Osteoblast (primary cell): ENCODE data around the gene ONECUT1. TPM values are rescaled to one million over a fixed set of nuclear protein-coding genes. Genes with fewer than 3 reads are reported as not detected.

Experiments
- DNase-seq: peaks from one replicate; pipeline ENCODE4 v3.0.0; 2011; ENCODE audit warnings: low spot score, mixed read lengths; ENCODE audit not compliant: insufficient read length; ENCODE audit errors: missing footprints
- H2AFZ ChIP-seq: 2 replicates; pipeline ENCODE4 v1.6.0; 2011; ENCODE audit warnings: mild to moderate bottlenecking, low read length
- H3K27ac ChIP-seq: 2 replicates; pipeline ENCODE4 v1.5.1; 2011; ENCODE audit warnings: mild to moderate bottlenecking, low read depth, low read length, moderate library complexity
- H3K27me3 ChIP-seq: 2 replicates; pipeline ENCODE4 v1.6.0; 2012; ENCODE audit warnings: mild to moderate bottlenecking, control low read depth, inconsistent platforms, low read length, moderate library complexity; ENCODE audit not compliant: insufficient read depth
- H3K36me3 ChIP-seq: 2 replicates; pipeline ENCODE4 v1.5.1; 2011; ENCODE audit warnings: mild to moderate bottlenecking, low read length, control low read depth, moderate library complexity; ENCODE audit not compliant: insufficient read depth
- H3K4me1 ChIP-seq: 2 replicates; pipeline ENCODE4 v1.5.1; 2011; ENCODE audit warnings: mild to moderate bottlenecking, low read length, control low read depth, moderate library complexity; ENCODE audit not compliant: insufficient read depth
- H3K4me2 ChIP-seq: 2 replicates; pipeline ENCODE4 v1.6.0; 2011; ENCODE audit warnings: mild to moderate bottlenecking, low read length; ENCODE audit not compliant: insufficient read depth
- H3K4me3 ChIP-seq: fragments of 200-600 bp; sonication (generic); 3 replicates; pipeline ENCODE4 v1.5.1; 2012; ENCODE audit warnings: mild to moderate bottlenecking, low read length, inconsistent platforms; ENCODE audit not compliant: insufficient read depth
- H3K79me2 ChIP-seq: 2 replicates; pipeline ENCODE4 v1.6.0; 2012; ENCODE audit warnings: mild to moderate bottlenecking, low read length, control low read depth, inconsistent platforms; ENCODE audit not compliant: insufficient read depth
- H3K9me3 ChIP-seq: 2 replicates; pipeline ENCODE4 v1.5.1; 2011; ENCODE audit warnings: low read depth, low read length, control low read depth
- H4K20me1 ChIP-seq: 2 replicates; pipeline ENCODE4 v1.6.0; 2012; ENCODE audit warnings: mild to moderate bottlenecking, low read length, control low read depth; ENCODE audit not compliant: insufficient read depth
- CTCF ChIP-seq: IDR thresholded peaks from 2 replicates; pipeline ENCODE4 v1.5.1; 2011; ENCODE audit warnings: mild to moderate bottlenecking, low read depth, low read length, moderate library complexity; ENCODE audit errors: extremely low read depth
- total RNA-seq: library from RNA; depleted of rRNA; stranded (reverse); fragments of >200 nt; gene quantifications from 2 replicates; pipeline ENCODE4 v1.2.3, GENCODE V29; 2012

The ONECUT1 gene
- total RNA-seq, 1 donor: not detected

- Histone ChIP-seq H3K79me2 (no peaks in the 10 kb centered on the region), H3K27me3 (no peaks in the 10 kb centered on the region), H3K9me3 (no peaks in the 10 kb centered on the region), H3K4me2 (no peak overlapping the region), H2AFZ (no peak overlapping the region), H4K20me1 (no peaks in the 10 kb centered on the region), H3K36me3 (no peaks in the 10 kb centered on the region), H3K4me1 (peaks cover 14% of the 10 kb centered on the region), H3K4me3 (no peak overlapping the region), H3K27ac (no peak overlapping the region)
- TF ChIP-seq CTCF: no peak
- DNase-seq: no peak
Observed at GRCh38 chr15:52737720-52738119, 52.4 kb downstream of the ONECUT1 start.

- H3K27ac ChIP-seq: no peak overlapping the region
- no peak overlapping the region for H2AFZ ChIP-seq
- no peak overlapping the region for H3K4me3 ChIP-seq
- peaks cover 14% of the 10 kb centered on the region for H3K4me1 ChIP-seq
- H3K27me3 ChIP-seq: no peaks in the 10 kb centered on the region
- H4K20me1 ChIP-seq: no peaks in the 10 kb centered on the region
- peak; percentile 72 for TF ChIP-seq CTCF
- H3K36me3 ChIP-seq: no peaks in the 10 kb centered on the region
- no peaks in the 10 kb centered on the region for H3K79me2 ChIP-seq
- peak; percentile 72 for DNase-seq
- H3K9me3 ChIP-seq: no peaks in the 10 kb centered on the region
- H3K4me2 ChIP-seq: no peak overlapping the region
Observed at GRCh38 chr15:52735231-52736089, 54.7 kb downstream of the ONECUT1 start.

GRCh38 chr15:52734329-52734728 lies 55.8 kb downstream of the ONECUT1 start:
- H3K27ac ChIP-seq: no peak overlapping the region
- no peaks in the 10 kb centered on the region for H3K79me2 ChIP-seq
- no peak overlapping the region for H3K4me3 ChIP-seq
- H3K9me3 ChIP-seq: no peaks in the 10 kb centered on the region
- no peaks in the 10 kb centered on the region for H4K20me1 ChIP-seq
- H3K27me3 ChIP-seq: no peaks in the 10 kb centered on the region
- TF ChIP-seq CTCF: no peak
- H3K4me2 ChIP-seq: no peak overlapping the region
- H3K4me1 ChIP-seq: peaks cover 14% of the 10 kb centered on the region
- H2AFZ ChIP-seq: no peak overlapping the region
- no peaks in the 10 kb centered on the region for H3K36me3 ChIP-seq
- no peak for DNase-seq

- H3K79me2 ChIP-seq: no peaks in the 10 kb centered on the region
- H3K4me2 ChIP-seq: no peak overlapping the region
- no peak for DNase-seq
- H3K9me3 ChIP-seq: no peaks in the 10 kb centered on the region
- no peak overlapping the region for H3K27ac ChIP-seq
- H3K4me1 ChIP-seq: peaks cover 17% of the 10 kb centered on the region
- H3K36me3 ChIP-seq: no peaks in the 10 kb centered on the region
- H3K4me3 ChIP-seq: no peak overlapping the region
- no peak overlapping the region for H2AFZ ChIP-seq
- no peaks in the 10 kb centered on the region for H3K27me3 ChIP-seq
- no peaks in the 10 kb centered on the region for H4K20me1 ChIP-seq
- TF ChIP-seq CTCF: no peak
Observed at GRCh38 chr15:52733696-52734255, 56.4 kb downstream of the ONECUT1 start.
